ENCODE data around the gene PLSCR4.
"Not testable (repeated sequence)": the region's sequence is repeated elsewhere in the genome, so short reads cannot be mapped to it uniquely, and the experiment has no call there.

Gene PLSCR4, protein sequence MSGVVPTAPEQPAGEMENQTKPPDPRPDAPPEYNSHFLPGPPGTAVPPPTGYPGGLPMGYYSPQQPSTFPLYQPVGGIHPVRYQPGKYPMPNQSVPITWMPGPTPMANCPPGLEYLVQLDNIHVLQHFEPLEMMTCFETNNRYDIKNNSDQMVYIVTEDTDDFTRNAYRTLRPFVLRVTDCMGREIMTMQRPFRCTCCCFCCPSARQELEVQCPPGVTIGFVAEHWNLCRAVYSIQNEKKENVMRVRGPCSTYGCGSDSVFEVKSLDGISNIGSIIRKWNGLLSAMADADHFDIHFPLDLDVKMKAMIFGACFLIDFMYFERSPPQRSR

DNA sequence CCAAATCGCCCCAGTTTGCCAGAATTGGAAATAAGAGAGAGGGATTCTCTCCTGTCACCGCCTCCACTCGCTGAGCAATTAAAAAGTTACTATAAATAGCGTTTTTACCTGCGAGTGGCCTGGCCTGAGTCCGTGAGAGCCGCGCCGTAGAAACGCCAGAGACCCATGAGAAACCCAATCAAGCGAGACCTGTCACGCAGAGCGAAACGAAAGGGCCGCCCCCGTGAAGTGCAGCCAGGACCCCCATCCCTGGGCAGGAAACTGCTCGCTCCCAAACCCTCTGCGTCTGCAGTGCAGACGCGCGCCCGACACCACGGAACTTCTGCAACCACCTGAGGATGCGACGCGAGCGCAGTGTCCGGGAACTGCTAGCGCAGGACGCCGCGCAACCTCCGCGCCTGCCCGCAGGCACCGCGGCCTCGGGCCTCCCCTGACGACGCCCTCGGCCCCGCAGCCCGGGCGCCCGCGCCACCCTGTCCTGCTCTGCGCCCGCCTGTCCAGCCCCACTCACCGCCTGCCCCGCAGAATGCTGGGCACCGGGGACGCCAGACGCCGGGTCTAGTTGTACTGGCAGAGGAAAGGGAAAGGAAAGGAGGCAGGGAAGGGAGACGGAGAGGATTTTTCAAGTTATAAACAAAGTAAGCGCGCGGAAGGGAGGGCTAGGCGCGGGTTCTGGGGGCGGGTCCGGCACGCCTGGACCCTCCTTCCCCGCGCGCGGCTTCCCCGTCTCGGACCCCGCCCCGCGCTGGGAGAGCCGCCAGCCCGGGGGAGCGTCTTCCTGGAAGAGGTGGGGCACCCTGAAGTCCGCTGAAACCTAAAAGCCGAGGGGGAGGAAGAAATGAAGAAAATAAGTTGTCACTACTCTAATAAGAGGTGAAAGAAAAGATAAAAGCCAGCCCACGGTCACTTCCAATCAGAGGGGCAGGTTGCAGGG, at the start of gene PLSCR4:
Gene PLSCR4, minus strand, starts transcription at position 657 of the 934 bp plus-strand sequence. CDS start 29,034 bp downstream, outside the sequence.
- peak within 1 kb of the TSS; percentile 87 for H3K27ac ChIP-seq (ENCODE audit: low read length)
- no peaks in the 10 kb centered on the region for H3K27me3 ChIP-seq (ENCODE audit: low read depth, low read length)
- peaks cover 0 to 29% of the 10 kb centered on the region in 2 donors for H3K4me1 ChIP-seq (ENCODE audit: control insufficient read depth in 1 of 2, insufficient read depth in 2 of 2, low read length in 2 of 2)
- H3K4me3 ChIP-seq (ENCODE audit: low read depth in 1 of 2, low read length in 2 of 2), result peak within 1 kb of the TSS; percentile 49 to 95
- no peaks in the 10 kb centered on the region for H3K36me3 ChIP-seq (ENCODE audit: control insufficient read depth in 1 of 2, insufficient read depth in 2 of 2, low read length in 2 of 2)
- H3K9me3 ChIP-seq (ENCODE audit: control insufficient read depth in 1 of 2, low read length in 2 of 2), result no peaks in the 10 kb centered on the region

GRCh38 chr3:146293401-146293800, 42.5 kb upstream of the PLSCR4 start:
- not testable (repeated sequence) for H3K27me3 ChIP-seq (ENCODE audit: low read depth, low read length); H3K4me3 ChIP-seq (ENCODE audit: low read depth in 1 of 2, low read length in 2 of 2); H3K4me1 ChIP-seq (ENCODE audit: control insufficient read depth in 1 of 2, insufficient read depth in 2 of 2, low read length in 2 of 2); H3K27ac ChIP-seq (ENCODE audit: low read length); H3K36me3 ChIP-seq (ENCODE audit: control insufficient read depth in 1 of 2, insufficient read depth in 2 of 2, low read length in 2 of 2); H3K9me3 ChIP-seq (ENCODE audit: control insufficient read depth in 1 of 2, low read length in 2 of 2)

DNA sequence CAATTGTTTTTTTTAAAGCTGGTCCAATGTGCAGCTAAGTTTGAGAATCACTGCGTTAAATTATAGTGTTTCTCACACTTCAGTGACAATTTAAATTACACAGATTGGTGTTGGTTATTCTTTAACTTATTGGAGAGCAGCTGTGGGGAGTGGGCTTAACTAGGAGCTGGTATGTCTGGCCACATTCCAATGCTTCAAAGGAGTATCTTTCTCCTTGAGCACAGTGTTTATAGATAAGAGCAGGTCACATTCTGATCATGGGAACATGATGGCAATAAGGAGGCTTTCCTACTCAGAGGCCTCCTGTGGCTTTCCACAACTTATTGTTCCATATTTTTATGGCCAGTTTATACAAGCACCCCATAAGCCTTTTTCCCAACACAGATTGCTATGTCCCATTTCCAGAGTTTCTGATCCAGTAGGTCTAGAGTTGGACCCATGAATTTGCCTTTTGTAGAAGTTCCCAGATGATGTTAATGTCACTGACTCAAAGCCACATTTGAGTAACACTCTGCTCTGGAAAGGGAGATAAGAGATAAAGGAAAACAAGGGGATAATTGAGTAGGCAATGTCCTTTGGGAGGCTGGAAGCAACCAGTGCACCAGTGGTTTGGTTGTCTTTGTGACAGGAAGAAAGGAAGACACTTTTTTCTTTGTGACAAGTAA, 33.0 kb upstream of the PLSCR4 start:
- H3K4me3 ChIP-seq (ENCODE audit: low read depth in 1 of 2, low read length in 2 of 2), result no peak overlapping the region

DNA sequence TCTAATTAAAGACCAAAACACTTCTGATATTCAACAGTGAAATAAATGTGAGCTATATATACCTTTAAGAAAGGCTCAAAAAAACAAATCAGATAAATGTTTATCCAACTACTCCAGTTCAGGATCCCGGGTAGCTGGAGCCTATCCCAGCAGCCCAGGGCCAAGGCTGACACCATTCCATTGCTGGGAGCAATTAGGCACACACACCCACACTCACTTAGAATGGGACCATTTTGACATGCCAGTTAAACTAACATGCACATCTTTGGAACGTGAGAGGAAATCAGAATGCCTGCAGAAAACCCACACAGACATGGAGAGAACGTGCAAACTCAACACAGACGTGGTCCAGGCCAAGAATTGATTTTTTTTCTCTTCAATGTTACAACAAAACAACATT, 30.0 kb upstream of the PLSCR4 start:
- Histone ChIP-seq H3K36me3 (ENCODE audit: control insufficient read depth in 1 of 2, insufficient read depth in 2 of 2, low read length in 2 of 2) (no peaks in the 10 kb centered on the region), H3K27ac (ENCODE audit: low read length) (no peak overlapping the region), H3K4me1 (ENCODE audit: control insufficient read depth in 1 of 2, insufficient read depth in 2 of 2, low read length in 2 of 2) (peaks cover 0 to 17% of the 10 kb centered on the region in 2 donors), H3K9me3 (ENCODE audit: control insufficient read depth in 1 of 2, low read length in 2 of 2) (no peaks in the 10 kb centered on the region), H3K27me3 (ENCODE audit: low read depth, low read length) (no peaks in the 10 kb centered on the region), H3K4me3 (ENCODE audit: low read depth in 1 of 2, low read length in 2 of 2) (no peak overlapping the region)

More for the DNA sequence above, 33.0 kb upstream of the PLSCR4 start:
- Histone ChIP-seq H3K36me3 (ENCODE audit: control insufficient read depth in 1 of 2, insufficient read depth in 2 of 2, low read length in 2 of 2) (no peaks in the 10 kb centered on the region), H3K27me3 (ENCODE audit: low read depth, low read length) (no peaks in the 10 kb centered on the region), H3K4me1 (ENCODE audit: control insufficient read depth in 1 of 2, insufficient read depth in 2 of 2, low read length in 2 of 2) (peaks cover 0 to 5% of the 10 kb centered on the region in 2 donors), H3K9me3 (ENCODE audit: control insufficient read depth in 1 of 2, low read length in 2 of 2) (no peaks in the 10 kb centered on the region), H3K27ac (ENCODE audit: low read length) (no peak overlapping the region)

DNA sequence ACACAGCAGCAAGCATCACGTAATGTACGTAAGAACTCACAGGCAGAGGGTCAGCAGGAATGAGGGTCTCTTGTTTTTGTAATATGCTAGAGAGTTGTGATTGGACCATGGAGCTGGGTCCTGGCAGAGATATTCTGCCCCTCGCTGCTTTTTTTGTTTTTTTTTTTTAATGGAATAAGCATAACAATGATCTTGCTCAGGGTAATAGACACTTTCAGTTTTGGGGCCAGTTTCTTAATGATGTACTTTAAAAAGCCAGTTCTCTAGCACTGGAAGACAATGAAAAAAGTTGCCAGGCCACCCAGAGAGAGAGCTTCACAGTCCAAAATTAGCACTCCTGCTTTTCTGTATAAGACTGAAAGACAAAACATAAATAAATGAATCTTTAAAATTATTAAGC, 29.0 kb upstream of the PLSCR4 start:
- H3K27me3 ChIP-seq (ENCODE audit: low read depth, low read length), result no peaks in the 10 kb centered on the region
- no peak overlapping the region for H3K4me3 ChIP-seq (ENCODE audit: low read depth in 1 of 2, low read length in 2 of 2)
- H3K9me3 ChIP-seq (ENCODE audit: control insufficient read depth in 1 of 2, low read length in 2 of 2), result no peaks in the 10 kb centered on the region
- H3K4me1 ChIP-seq (ENCODE audit: control insufficient read depth in 1 of 2, insufficient read depth in 2 of 2, low read length in 2 of 2), result peaks cover 0 to 17% of the 10 kb centered on the region in 2 donors
- H3K36me3 ChIP-seq (ENCODE audit: control insufficient read depth in 1 of 2, insufficient read depth in 2 of 2, low read length in 2 of 2), result no peaks in the 10 kb centered on the region
- H3K27ac ChIP-seq (ENCODE audit: low read length), result no peak overlapping the region

GRCh38 chr3:146279013-146279412, 28.1 kb upstream of the PLSCR4 start:
- H3K27ac ChIP-seq (ENCODE audit: low read length), result no peak overlapping the region
- H3K9me3 ChIP-seq (ENCODE audit: control insufficient read depth in 1 of 2, low read length in 2 of 2), result no peaks in the 10 kb centered on the region
- peaks cover 0 to 17% of the 10 kb centered on the region in 2 donors for H3K4me1 ChIP-seq (ENCODE audit: control insufficient read depth in 1 of 2, insufficient read depth in 2 of 2, low read length in 2 of 2)
- no peak overlapping the region for H3K4me3 ChIP-seq (ENCODE audit: low read depth in 1 of 2, low read length in 2 of 2)
- no peaks in the 10 kb centered on the region for H3K27me3 ChIP-seq (ENCODE audit: low read depth, low read length)
- H3K36me3 ChIP-seq (ENCODE audit: control insufficient read depth in 1 of 2, insufficient read depth in 2 of 2, low read length in 2 of 2), result no peaks in the 10 kb centered on the region

GRCh38 chr3:146277953-146278631, 27.2 kb upstream of the PLSCR4 start:
- H3K4me1 ChIP-seq (ENCODE audit: control insufficient read depth in 1 of 2, insufficient read depth in 2 of 2, low read length in 2 of 2), result peaks cover 0 to 17% of the 10 kb centered on the region in 2 donors
- no peaks in the 10 kb centered on the region for H3K9me3 ChIP-seq (ENCODE audit: control insufficient read depth in 1 of 2, low read length in 2 of 2)
- H3K27me3 ChIP-seq (ENCODE audit: low read depth, low read length), result no peaks in the 10 kb centered on the region
- no peak overlapping the region for H3K4me3 ChIP-seq (ENCODE audit: low read depth in 1 of 2, low read length in 2 of 2)
- no peaks in the 10 kb centered on the region for H3K36me3 ChIP-seq (ENCODE audit: control insufficient read depth in 1 of 2, insufficient read depth in 2 of 2, low read length in 2 of 2)
- no peak overlapping the region for H3K27ac ChIP-seq (ENCODE audit: low read length)

- no peaks in the 10 kb centered on the region for H3K9me3 ChIP-seq (ENCODE audit: control insufficient read depth in 1 of 2, low read length in 2 of 2)
- H3K36me3 ChIP-seq (ENCODE audit: control insufficient read depth in 1 of 2, insufficient read depth in 2 of 2, low read length in 2 of 2), result no peaks in the 10 kb centered on the region
- peaks cover 0 to 12% of the 10 kb centered on the region in 2 donors for H3K4me1 ChIP-seq (ENCODE audit: control insufficient read depth in 1 of 2, insufficient read depth in 2 of 2, low read length in 2 of 2)
- peak overlapping the region; percentile 83 for H3K27ac ChIP-seq (ENCODE audit: low read length)
- no peak overlapping the region for H3K4me3 ChIP-seq (ENCODE audit: low read depth in 1 of 2, low read length in 2 of 2)
- no peaks in the 10 kb centered on the region for H3K27me3 ChIP-seq (ENCODE audit: low read depth, low read length)
Observed at GRCh38 chr3:146275476-146275875, 24.6 kb upstream of the PLSCR4 start.

DNA sequence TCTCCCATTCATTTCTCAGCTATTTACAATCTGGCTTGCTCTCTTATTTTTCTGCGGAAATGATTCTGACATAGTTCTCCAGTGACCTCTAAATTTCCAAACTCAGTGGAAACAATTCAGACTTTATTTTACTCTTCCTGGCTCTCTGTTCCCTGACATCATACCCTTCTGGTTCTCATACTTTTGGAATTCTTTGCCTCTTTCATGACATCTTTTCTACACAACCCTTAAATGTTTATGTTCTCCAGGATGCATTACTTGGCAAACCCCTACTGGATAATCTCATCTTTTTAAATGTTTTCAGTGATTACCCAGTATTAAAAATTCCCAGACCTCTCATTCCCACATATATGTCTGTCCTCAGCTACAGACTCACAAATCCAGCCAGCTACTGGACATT, 23.9 kb upstream of the PLSCR4 start:
- H3K27me3 ChIP-seq (ENCODE audit: low read depth, low read length), result no peaks in the 10 kb centered on the region
- no peak overlapping the region for H3K4me3 ChIP-seq (ENCODE audit: low read depth in 1 of 2, low read length in 2 of 2)
- no peaks in the 10 kb centered on the region for H3K36me3 ChIP-seq (ENCODE audit: control insufficient read depth in 1 of 2, insufficient read depth in 2 of 2, low read length in 2 of 2)
- H3K4me1 ChIP-seq (ENCODE audit: control insufficient read depth in 1 of 2, insufficient read depth in 2 of 2, low read length in 2 of 2), result peaks cover 0 to 11% of the 10 kb centered on the region in 2 donors
- H3K27ac ChIP-seq (ENCODE audit: low read length), result peak overlapping the region; percentile 83
- no peaks in the 10 kb centered on the region for H3K9me3 ChIP-seq (ENCODE audit: control insufficient read depth in 1 of 2, low read length in 2 of 2)

DNA sequence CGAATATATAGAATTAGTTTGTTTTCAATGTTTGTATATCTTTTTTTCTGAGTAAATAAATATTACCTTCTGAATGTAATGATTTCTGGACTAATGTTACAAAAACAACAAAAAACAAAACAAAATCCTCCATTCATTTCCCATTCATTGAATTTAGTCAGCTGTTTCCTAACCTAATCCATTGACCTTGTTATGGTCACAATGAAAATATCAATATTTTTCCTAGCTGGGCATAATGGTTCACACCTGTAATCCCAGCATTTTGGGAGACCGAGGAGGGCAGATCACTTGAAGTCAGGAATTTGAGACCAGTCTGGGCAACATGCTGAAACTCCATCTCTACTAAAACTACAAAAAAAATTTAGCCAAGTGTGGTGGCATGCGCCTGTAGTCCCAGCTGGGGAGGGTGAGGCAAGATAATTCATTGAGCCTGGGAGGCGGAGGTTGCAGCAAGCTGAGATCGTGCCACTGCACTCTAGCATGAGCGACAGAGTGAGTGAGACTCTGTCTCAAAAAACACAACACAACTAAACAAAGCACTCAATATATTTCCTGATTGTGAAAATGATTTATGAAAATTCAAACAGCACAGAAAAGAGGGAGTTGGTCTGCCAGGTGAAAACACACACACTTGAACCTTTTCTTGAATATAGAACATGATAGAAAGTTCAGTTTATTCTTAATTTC, 23.0 kb upstream of the PLSCR4 start:
- Histone ChIP-seq H3K4me3 (ENCODE audit: low read depth in 1 of 2, low read length in 2 of 2) (no peak overlapping the region), H3K36me3 (ENCODE audit: control insufficient read depth in 1 of 2, insufficient read depth in 2 of 2, low read length in 2 of 2) (no peaks in the 10 kb centered on the region), H3K27me3 (ENCODE audit: low read depth, low read length) (no peaks in the 10 kb centered on the region), H3K27ac (ENCODE audit: low read length) (peak overlapping the region; percentile 83), H3K9me3 (ENCODE audit: control insufficient read depth in 1 of 2, low read length in 2 of 2) (no peaks in the 10 kb centered on the region), H3K4me1 (ENCODE audit: control insufficient read depth in 1 of 2, insufficient read depth in 2 of 2, low read length in 2 of 2) (peaks cover 0 to 11% of the 10 kb centered on the region in 2 donors)

Measured in muscle layer of duodenum (tissue), 2 donors.